ENCODE data around the gene RUNX2.

DNA sequence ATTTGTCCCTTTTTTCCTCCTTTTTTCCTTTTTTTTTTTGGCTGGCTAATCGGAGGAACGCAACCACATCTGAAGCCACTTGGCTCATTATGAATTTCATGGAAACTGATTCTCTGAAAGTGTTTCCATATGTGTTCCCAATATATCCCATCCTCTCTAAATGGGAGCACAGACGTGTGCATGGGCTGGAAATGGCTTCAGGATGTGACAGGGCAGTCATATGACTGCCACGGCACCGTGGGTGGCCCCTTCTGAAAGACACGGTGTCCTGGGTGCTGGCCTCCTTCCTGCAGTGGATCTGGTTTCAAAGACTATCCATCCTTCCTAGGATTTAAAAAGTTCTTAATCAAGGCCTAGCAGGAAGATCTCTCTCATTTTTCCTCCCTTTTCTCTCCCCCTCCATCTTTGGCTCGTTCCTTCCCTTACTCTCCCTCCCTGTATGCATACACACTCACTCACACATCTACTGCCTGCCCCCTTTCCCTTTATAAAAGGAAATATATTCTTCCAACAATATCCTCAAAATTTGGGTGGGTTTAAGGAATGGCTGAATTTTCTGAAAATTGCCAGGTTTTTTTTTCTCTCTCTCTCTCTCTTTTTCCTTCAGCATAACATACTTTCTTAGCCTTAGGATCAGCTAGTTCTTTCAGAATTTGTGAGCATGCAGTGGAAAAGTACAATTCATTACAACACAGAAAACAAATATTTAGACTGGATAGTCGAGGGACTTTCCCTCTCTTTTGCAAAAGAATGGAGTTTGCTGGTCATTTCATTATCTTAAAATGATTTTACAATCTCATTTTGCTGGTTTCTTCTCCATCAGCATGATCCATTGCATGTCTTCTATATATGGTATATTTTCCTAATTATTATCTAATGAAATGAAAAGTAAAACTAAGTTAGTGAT lies 210.8 kb downstream of the RUNX2 start:
- TF ChIP-seq, protein P1, sequence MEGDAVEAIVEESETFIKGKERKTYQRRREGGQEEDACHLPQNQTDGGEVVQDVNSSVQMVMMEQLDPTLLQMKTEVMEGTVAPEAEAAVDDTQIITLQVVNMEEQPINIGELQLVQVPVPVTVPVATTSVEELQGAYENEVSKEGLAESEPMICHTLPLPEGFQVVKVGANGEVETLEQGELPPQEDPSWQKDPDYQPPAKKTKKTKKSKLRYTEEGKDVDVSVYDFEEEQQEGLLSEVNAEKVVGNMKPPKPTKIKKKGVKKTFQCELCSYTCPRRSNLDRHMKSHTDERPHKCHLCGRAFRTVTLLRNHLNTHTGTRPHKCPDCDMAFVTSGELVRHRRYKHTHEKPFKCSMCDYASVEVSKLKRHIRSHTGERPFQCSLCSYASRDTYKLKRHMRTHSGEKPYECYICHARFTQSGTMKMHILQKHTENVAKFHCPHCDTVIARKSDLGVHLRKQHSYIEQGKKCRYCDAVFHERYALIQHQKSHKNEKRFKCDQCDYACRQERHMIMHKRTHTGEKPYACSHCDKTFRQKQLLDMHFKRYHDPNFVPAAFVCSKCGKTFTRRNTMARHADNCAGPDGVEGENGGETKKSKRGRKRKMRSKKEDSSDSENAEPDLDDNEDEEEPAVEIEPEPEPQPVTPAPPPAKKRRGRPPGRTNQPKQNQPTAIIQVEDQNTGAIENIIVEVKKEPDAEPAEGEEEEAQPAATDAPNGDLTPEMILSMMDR (IDR thresholded peaks at IDR 0.05 in 4 of 5, conservative IDR thresholded peaks at IDR 0.05 in 1 of 5), result no peak
- no peak for TF ChIP-seq POLR2A (IDR thresholded peaks at IDR 0.05)

Measured in gastrocnemius medialis (tissue), 4 donors.